Activated naive CD8-positive, alpha-beta T cell treated with anti-CD3 and anti-CD28 coated beads for 36 hours (primary cell): Measurements from ENCODE around the gene S100A8. TPM values are rescaled to one million over a fixed set of nuclear protein-coding genes. Genes with fewer than 3 reads are reported as not detected.

Experiments
- DNase-seq: peaks from one replicate; pipeline ENCODE4 v3.0.0; 2021
- H3K27ac Mint-ChIP-seq: one replicate; pipeline ENCODE4 v1.8.0; 2022; ENCODE audit warnings: mild to moderate bottlenecking, moderate library complexity, mixed read lengths
- H3K27me3 Mint-ChIP-seq: one replicate; pipeline ENCODE4 v1.8.0; 2022; ENCODE audit warnings: mild to moderate bottlenecking, mixed read lengths
- H3K36me3 Mint-ChIP-seq: one replicate; pipeline ENCODE4 v1.8.0; 2021; ENCODE audit warnings: mild to moderate bottlenecking, mixed read lengths
- H3K4me1 Mint-ChIP-seq: one replicate; pipeline ENCODE4 v1.8.0; 2021; ENCODE audit warnings: mixed read lengths
- H3K4me3 Mint-ChIP-seq: one replicate; pipeline ENCODE4 v1.8.0; 2022; ENCODE audit warnings: mild to moderate bottlenecking, moderate library complexity, mixed read lengths
- H3K9me3 Mint-ChIP-seq: one replicate; pipeline ENCODE4 v1.8.0; 2022; ENCODE audit warnings: mixed read lengths
- total RNA-seq, 2 experiments: library from RNA; stranded (reverse); gene quantifications; one replicate each; pipeline ENCODE4 v1.2.3, GENCODE V29; 2021

Gene S100A8
- total RNA-seq = not detected

DNA sequence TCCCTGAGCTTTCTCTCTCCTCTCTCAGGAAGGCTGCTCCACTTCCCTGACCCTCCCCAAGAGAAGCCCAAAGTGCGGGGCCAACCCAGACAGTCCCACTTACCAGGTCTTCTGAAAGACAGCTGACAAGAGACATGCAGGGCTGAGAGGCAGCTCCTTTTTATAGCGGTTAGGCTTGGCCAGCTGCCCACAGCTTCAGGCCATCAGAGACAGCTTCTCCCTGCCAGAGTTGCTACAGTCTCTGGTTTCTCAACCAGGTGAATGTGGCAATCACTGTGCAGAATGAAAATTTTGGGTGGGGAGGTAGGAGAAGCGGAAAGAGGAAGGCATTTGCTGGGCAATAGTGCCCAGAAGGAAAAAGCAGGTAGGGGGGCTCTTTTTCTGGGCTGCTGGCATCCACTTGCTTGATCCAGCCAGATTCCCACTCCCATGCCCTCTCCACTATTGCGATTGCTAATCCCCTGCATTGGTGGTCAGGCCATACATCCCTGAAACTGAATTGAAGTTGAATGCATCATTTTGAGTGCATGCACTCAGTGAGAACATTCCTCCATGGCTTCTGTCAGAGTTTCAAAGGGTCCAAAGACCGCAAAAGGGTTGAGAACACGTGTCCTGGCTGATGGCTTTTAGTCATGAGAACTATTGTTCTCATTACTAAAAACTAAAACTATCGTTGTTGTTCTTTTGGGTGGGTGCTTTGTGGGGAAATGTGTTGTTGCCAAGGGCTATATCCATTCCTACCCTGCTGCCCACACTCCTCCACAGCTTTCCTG is at the start of gene S100A8:
TSS of gene S100A8 (minus strand) at position 136 of the 773 bp plus-strand sequence. CDS start 538 bp downstream, outside the sequence.
- H3K9me3 Mint-ChIP-seq = no peaks in the 10 kb centered on the region
- H3K4me1 Mint-ChIP-seq = no peaks in the 10 kb centered on the region
- no peak within 1 kb of the TSS for H3K4me3 Mint-ChIP-seq
- no peak for DNase-seq
- H3K27me3 Mint-ChIP-seq = peaks cover 5% of the 10 kb centered on the region
- no peaks in the 10 kb centered on the region for H3K36me3 Mint-ChIP-seq
- H3K27ac Mint-ChIP-seq = no peak within 1 kb of the TSS

GRCh38 chr1:153439273-153439672 is 48.4 kb upstream of the S100A8 start:
- H3K4me3 Mint-ChIP-seq = no peak overlapping the region
- no peaks in the 10 kb centered on the region for H3K36me3 Mint-ChIP-seq
- H3K9me3 Mint-ChIP-seq = no peaks in the 10 kb centered on the region
- no peak for DNase-seq
- no peaks in the 10 kb centered on the region for H3K4me1 Mint-ChIP-seq
- H3K27ac Mint-ChIP-seq = no peak overlapping the region
- peaks cover 12% of the 10 kb centered on the region for H3K27me3 Mint-ChIP-seq

DNA sequence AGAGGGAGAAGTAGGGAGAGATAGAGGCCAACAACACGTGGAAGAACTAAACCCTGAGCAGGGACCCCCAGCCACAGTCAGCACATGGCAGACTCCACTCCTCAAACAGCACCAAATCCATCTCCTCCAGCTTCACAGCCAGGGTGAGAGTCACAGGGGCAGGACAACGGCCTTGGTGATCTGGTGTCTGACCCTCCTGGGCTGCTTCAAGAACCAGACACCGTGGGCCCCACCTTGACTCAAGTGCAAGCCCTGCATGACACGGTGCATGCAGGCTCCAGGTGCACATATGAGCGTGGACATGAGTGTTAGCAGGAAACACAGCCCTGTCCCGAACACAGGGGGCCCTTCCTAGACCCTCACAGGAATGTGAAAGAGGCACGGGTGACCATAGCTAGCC is 47.7 kb upstream of the S100A8 start:
- Mint-ChIP-seq H3K27me3 (peaks cover 7% of the 10 kb centered on the region), H3K4me3 (no peak overlapping the region), H3K36me3 (no peaks in the 10 kb centered on the region), H3K27ac (no peak overlapping the region), H3K4me1 (no peaks in the 10 kb centered on the region), H3K9me3 (no peaks in the 10 kb centered on the region)
- no peak for DNase-seq

DNA sequence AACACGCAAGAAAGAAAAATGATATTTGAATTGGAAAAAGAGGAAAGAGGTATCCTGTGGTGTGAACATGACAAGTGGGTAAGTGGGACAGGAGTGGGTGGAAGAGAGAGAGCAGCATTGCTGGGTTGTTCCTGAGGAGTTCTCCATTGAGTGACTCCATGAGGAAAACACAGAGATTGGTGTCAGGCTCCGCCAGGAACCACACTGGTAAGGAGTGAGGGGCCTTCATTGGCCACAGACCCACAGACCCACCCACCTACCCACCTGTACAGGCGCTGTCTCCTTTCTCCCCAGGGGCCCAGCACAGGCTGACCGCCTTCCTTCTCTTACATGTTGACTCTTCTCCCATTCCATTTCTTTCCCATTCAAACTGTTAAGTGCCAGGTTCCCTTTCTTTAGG is 46.4 kb upstream of the S100A8 start:
- no peaks in the 10 kb centered on the region for H3K36me3 Mint-ChIP-seq
- no peak for DNase-seq
- no peaks in the 10 kb centered on the region for H3K9me3 Mint-ChIP-seq
- H3K4me3 Mint-ChIP-seq = no peak overlapping the region
- peaks cover 7% of the 10 kb centered on the region for H3K27me3 Mint-ChIP-seq
- no peak overlapping the region for H3K27ac Mint-ChIP-seq
- no peaks in the 10 kb centered on the region for H3K4me1 Mint-ChIP-seq

DNA sequence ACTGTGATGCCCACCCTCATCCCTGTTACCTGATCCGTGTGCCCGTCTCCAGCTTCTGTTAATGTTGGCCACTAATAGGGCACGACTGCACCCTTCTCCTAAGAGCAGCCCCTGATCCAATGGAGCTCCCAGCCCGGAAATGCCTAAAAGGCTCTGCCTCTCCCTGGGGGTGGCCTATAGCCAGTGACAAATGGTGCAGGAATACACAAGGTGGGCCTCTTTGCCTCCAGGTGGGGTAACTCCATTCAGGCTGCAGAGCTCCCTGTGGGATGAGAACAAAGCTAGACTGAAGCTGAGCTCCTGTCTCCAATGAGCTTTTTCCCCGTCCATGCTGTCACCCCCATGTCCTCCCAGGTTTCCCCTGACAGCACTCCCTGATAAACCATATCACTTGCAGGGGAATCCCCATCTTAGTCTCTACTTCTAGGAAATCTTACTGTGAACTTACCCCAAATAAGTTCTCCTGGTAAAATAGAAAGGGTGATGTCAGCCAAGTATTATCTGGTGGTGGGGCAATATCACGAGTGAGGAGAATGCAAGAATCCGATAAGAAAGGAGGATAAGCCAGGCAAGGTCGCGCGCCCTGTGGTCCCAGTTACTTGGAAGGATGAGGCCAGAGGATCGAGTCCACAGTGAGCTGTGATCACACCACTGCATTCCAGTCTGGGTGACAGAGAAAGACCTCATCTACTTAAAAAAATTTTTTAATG is 44.0 kb upstream of the S100A8 start:
- H3K27ac Mint-ChIP-seq = no peak overlapping the region
- peaks cover 7% of the 10 kb centered on the region for H3K27me3 Mint-ChIP-seq
- H3K4me3 Mint-ChIP-seq = no peak overlapping the region
- no peaks in the 10 kb centered on the region for H3K4me1 Mint-ChIP-seq
- no peaks in the 10 kb centered on the region for H3K9me3 Mint-ChIP-seq
- no peak for DNase-seq
- no peaks in the 10 kb centered on the region for H3K36me3 Mint-ChIP-seq

GRCh38 chr1:153432874-153433681 is 42.2 kb upstream of the S100A8 start:
- Mint-ChIP-seq H3K9me3 (no peaks in the 10 kb centered on the region), H3K36me3 (no peaks in the 10 kb centered on the region), H3K27ac (no peak overlapping the region), H3K4me3 (no peak overlapping the region), H3K4me1 (no peaks in the 10 kb centered on the region), H3K27me3 (peaks cover 11% of the 10 kb centered on the region)
- DNase-seq = no peak

DNA sequence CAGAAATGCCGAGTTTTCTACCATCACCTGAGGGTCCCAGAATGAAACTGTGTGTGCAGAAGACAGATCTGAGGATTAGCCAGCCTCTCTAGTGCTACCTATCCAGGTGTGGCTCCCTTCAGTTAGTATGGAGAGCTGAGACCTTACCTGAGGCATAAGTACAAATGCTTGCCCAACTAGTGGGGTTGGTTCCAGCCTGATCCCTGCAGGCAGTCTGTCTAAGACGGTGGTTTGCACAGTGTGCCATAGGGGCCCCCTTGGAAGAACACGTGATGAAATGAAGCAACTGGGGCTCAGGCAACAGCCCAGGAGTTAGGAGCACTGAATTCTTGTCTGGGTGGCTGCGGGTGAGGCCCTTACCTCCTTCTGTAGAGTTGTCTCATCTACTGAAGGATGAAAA is 41.1 kb upstream of the S100A8 start:
- H3K4me3 Mint-ChIP-seq = no peak overlapping the region
- H3K4me1 Mint-ChIP-seq = no peaks in the 10 kb centered on the region
- no peak overlapping the region for H3K27ac Mint-ChIP-seq
- H3K36me3 Mint-ChIP-seq = no peaks in the 10 kb centered on the region
- peaks cover 20% of the 10 kb centered on the region for H3K27me3 Mint-ChIP-seq
- H3K9me3 Mint-ChIP-seq = no peaks in the 10 kb centered on the region
- no peak for DNase-seq

DNA sequence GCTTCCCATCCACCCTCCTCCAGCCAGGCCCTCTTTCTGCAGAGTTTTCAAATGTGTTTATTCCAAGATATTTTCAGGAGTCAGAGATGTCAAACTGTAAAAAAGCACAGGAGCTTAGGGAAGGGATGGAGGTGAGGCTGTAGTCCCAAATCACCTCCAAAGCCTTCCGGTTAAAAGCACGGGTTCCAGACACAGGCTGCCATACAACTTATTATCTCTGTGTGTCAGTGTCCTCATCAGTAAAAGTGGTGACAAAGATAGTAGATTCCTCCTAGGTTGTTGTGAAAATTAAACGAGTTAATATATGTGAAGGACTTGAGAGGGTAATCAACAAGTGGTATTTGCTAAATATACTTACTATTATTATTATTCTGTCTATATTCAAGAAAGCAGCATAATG is 40.6 kb upstream of the S100A8 start:
- peaks cover 23% of the 10 kb centered on the region for H3K27me3 Mint-ChIP-seq
- H3K4me3 Mint-ChIP-seq = no peak overlapping the region
- no peaks in the 10 kb centered on the region for H3K4me1 Mint-ChIP-seq
- DNase-seq = no peak
- no peaks in the 10 kb centered on the region for H3K9me3 Mint-ChIP-seq
- no peak overlapping the region for H3K27ac Mint-ChIP-seq
- no peaks in the 10 kb centered on the region for H3K36me3 Mint-ChIP-seq

GRCh38 chr1:153431002-153431401 is 40.1 kb upstream of the S100A8 start:
- H3K4me3 Mint-ChIP-seq = no peak overlapping the region
- H3K36me3 Mint-ChIP-seq = no peaks in the 10 kb centered on the region

DNA sequence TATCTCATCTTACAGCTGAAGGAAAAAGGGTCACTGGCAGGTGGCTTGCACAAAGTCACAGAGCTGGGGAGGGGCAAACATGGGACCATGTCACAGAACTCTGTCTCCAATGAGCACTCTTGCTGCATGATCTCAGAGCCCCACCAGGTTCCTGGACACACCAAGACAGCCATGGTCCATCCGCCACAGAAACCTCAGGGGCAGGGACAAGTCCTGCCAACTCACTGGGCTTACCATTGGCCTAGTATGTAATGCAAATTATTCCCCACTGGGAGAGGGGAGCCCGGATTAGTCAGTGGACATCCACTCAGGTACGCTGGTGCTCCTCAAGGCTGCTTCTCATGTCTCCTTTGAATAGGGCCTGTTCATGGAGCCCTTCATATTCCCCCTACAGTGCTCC is 39.7 kb upstream of the S100A8 start:
- Mint-ChIP-seq H3K27me3 (peaks cover 25% of the 10 kb centered on the region), H3K4me1 (no peaks in the 10 kb centered on the region), H3K36me3 (no peaks in the 10 kb centered on the region), H3K9me3 (no peaks in the 10 kb centered on the region), H3K27ac (no peak overlapping the region), H3K4me3 (no peak overlapping the region)
- no peak for DNase-seq

More at GRCh38 chr1:153431002-153431401, 40.1 kb upstream of the S100A8 start:
- Mint-ChIP-seq H3K9me3 (no peaks in the 10 kb centered on the region), H3K4me1 (no peaks in the 10 kb centered on the region), H3K27me3 (peaks cover 24% of the 10 kb centered on the region), H3K27ac (no peak overlapping the region)
- DNase-seq = no peak

- H3K4me3 Mint-ChIP-seq = no peak overlapping the region
- DNase-seq = no peak
- H3K36me3 Mint-ChIP-seq = no peaks in the 10 kb centered on the region
- H3K27me3 Mint-ChIP-seq = peaks cover 26% of the 10 kb centered on the region
- H3K9me3 Mint-ChIP-seq = no peaks in the 10 kb centered on the region
- H3K27ac Mint-ChIP-seq = no peak overlapping the region
- no peaks in the 10 kb centered on the region for H3K4me1 Mint-ChIP-seq
Measured at GRCh38 chr1:153430166-153430553, 39.3 kb upstream of the S100A8 start.

- DNase-seq = no peak
- no peaks in the 10 kb centered on the region for H3K36me3 Mint-ChIP-seq
- no peak overlapping the region for H3K4me3 Mint-ChIP-seq
- peaks cover 31% of the 10 kb centered on the region for H3K27me3 Mint-ChIP-seq
- H3K4me1 Mint-ChIP-seq = no peaks in the 10 kb centered on the region
- no peak overlapping the region for H3K27ac Mint-ChIP-seq
- H3K9me3 Mint-ChIP-seq = no peaks in the 10 kb centered on the region
Measured at GRCh38 chr1:153429266-153430165, 38.6 kb upstream of the S100A8 start.

DNA sequence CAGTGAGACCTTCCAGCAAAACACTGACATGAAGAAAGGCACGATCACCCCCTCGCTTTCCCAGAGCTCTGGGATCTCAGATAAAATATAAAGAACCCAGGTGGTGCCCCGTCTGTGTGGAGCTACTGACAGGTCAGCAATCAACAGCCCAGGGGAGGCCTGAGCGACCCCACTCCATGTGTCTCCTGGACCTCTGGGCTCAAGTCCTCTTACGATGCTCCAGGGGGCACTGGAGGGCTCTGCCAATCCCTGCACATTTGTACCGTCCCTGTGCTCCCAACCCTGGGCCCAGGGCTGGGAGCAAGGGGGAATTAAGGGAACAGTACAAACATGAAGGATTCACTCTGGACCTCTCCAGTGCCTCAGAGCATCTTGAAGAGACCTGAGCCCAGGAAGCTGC is 37.9 kb upstream of the S100A8 start:
- H3K4me3 Mint-ChIP-seq = no peak overlapping the region
- H3K27ac Mint-ChIP-seq = no peak overlapping the region

GRCh38 chr1:153428073-153428638 is 37.3 kb upstream of the S100A8 start:
- no peaks in the 10 kb centered on the region for H3K9me3 Mint-ChIP-seq
- no peaks in the 10 kb centered on the region for H3K36me3 Mint-ChIP-seq
- no peak overlapping the region for H3K4me3 Mint-ChIP-seq
- no peaks in the 10 kb centered on the region for H3K4me1 Mint-ChIP-seq
- H3K27me3 Mint-ChIP-seq = peaks cover 34% of the 10 kb centered on the region
- no peak overlapping the region for H3K27ac Mint-ChIP-seq
- no peak for DNase-seq

More for the DNA sequence above, 37.9 kb upstream of the S100A8 start:
- DNase-seq = no peak
- Mint-ChIP-seq H3K9me3 (no peaks in the 10 kb centered on the region), H3K36me3 (no peaks in the 10 kb centered on the region), H3K4me1 (no peaks in the 10 kb centered on the region), H3K27me3 (peaks cover 34% of the 10 kb centered on the region)
